Esophagus muscularis mucosa (tissue), 4 donors: ENCODE results near the gene NXPH3. TPM values are rescaled to one million over a fixed set of nuclear protein-coding genes. Genes with fewer than 3 reads are reported as not detected.

Experiments used
- DNase-seq: peaks from one replicate; pipeline ENCODE4 v3.0.0-alpha.2; 2017; ENCODE audit errors: extremely low spot score
- H3K27ac ChIP-seq, 4 donors: fragments of 200-600 bp; sonication (generic); replicated peaks in 1 of 4; 1 replicate in 3 of 4; 2 replicates in 1 of 4; pipeline ENCODE4 v1.5.1; 2016 to 2019; ENCODE audit warnings: mild to moderate bottlenecking in 1 of 4
- H3K27me3 ChIP-seq, 4 donors: fragments of 200-600 bp; sonication (generic); one replicate each; pipeline versions ENCODE4 v1.5.1 to v1.6.0; 2016 to 2019
- H3K36me3 ChIP-seq, 4 donors: fragments of 200-600 bp; sonication (generic); one replicate each; pipeline ENCODE4 v1.5.1; 2016 to 2019
- H3K4me1 ChIP-seq, 4 donors: fragments of 200-600 bp; sonication (generic); one replicate each; pipeline ENCODE4 v1.5.1; 2016 to 2019
- H3K4me3 ChIP-seq, 4 donors: fragments of 200-600 bp; sonication (generic); 1 replicate in 2 of 4; 2 replicates in 2 of 4; pipeline ENCODE4 v1.5.1; 2016 to 2019; ENCODE audit warnings: mild to moderate bottlenecking in 4 of 4, moderate library complexity in 1 of 4
- H3K9me3 ChIP-seq, 4 donors: fragments of 200-600 bp; sonication (generic); 1 replicate in 3 of 4; 2 replicates in 1 of 4; pipeline ENCODE4 v1.5.1; 2016 to 2019
- EP300 ChIP-seq: sonication (generic); formaldehyde crosslinking; IDR thresholded peaks from one replicate; pipeline ENCODE4 v1.6.1; 2017; ENCODE audit warnings: antibody characterized with exemption
- POLR2A ChIP-seq: fragments of 450-650 bp; IDR thresholded peaks from one replicate; pipeline ENCODE4 v1.6.1; 2017; ENCODE audit warnings: antibody characterized with exemption, moderate library complexity, mild to moderate bottlenecking, low read depth
- POLR2AphosphoS5 ChIP-seq, 2 donors: sonication (generic); formaldehyde crosslinking; IDR thresholded peaks; one replicate each; pipeline ENCODE4 v1.6.1; 2017; ENCODE audit warnings: antibody characterized with exemption in 2 of 2
- WGBS: methylation state at CpG from one replicate; pipeline ENCODE4 v1.1.5; 2018; 5-methylcytosine and 5-hydroxymethylcytosine counted together
- intact Hi-C: fragments of 100-400 bp; cut with DNase I; formaldehyde crosslinking; loops from one replicate; pipeline ENCODE4 v1.15.1; 2023
- total RNA-seq, 4 donors: library from RNA; depleted of rRNA; stranded (reverse); fragments of >200 nt; gene quantifications; one replicate each; pipeline versions ENCODE4 v1.1.0 to v1.2.1, GENCODE V29; 2016
- TF ChIP-seq, protein P1 (sequence below), 3 experiments: fragments of 200-600 bp in 2 of 3; fragments of 450-650 bp in 1 of 3; sonication (generic) in 2 of 3; IDR thresholded peaks; one replicate each; pipeline ENCODE4 v1.5.1; 2017 to 2019; ENCODE audit warnings: antibody characterized with exemption in 3 of 3, mild to moderate bottlenecking in 2 of 3, moderate library complexity in 1 of 3

The NXPH3 gene
- total RNA-seq, 4 donors from 2014 or later, result 12.6 to 37.8 (median 21.2) TPM

DNA sequence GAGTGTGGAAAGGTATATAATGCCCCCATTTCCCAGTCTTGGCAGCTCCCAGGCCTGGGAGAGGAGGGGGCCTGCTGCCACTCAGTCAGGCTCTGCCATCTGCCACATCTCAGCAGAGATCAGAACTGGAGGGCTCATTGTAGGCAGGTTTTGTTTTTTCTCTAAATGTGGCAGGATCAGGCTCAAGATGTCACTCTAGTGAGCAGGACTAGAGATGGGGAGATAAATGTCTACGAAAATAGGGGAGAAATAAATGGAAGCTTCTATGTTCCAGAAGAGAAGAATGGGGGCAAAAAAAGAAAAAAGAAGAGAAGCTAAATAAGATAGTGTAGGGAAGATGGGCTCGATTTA is 13.9 kb downstream of the NXPH3 start:
- no peak for DNase-seq
- Histone ChIP-seq H3K27me3 (no peaks in the 10 kb centered on the region), H3K4me3 (no peak overlapping the region), H3K9me3 (no peaks in the 10 kb centered on the region), H3K4me1 (peaks cover 0 to 8% (median 0%) of the 10 kb centered on the region in 4 donors), H3K27ac (peak overlapping the region in 3 of 4 donors; percentile 39 to 58 (median 45)), H3K36me3 (peaks cover 10 to 50% (median 26%) of the 10 kb centered on the region in 4 donors)
- TF ChIP-seq EP300 (no peak), POLR2A (no peak), POLR2AphosphoS5 (IDR thresholded peaks at IDR 0.05) (no peak)
- TF ChIP-seq, protein P1, sequence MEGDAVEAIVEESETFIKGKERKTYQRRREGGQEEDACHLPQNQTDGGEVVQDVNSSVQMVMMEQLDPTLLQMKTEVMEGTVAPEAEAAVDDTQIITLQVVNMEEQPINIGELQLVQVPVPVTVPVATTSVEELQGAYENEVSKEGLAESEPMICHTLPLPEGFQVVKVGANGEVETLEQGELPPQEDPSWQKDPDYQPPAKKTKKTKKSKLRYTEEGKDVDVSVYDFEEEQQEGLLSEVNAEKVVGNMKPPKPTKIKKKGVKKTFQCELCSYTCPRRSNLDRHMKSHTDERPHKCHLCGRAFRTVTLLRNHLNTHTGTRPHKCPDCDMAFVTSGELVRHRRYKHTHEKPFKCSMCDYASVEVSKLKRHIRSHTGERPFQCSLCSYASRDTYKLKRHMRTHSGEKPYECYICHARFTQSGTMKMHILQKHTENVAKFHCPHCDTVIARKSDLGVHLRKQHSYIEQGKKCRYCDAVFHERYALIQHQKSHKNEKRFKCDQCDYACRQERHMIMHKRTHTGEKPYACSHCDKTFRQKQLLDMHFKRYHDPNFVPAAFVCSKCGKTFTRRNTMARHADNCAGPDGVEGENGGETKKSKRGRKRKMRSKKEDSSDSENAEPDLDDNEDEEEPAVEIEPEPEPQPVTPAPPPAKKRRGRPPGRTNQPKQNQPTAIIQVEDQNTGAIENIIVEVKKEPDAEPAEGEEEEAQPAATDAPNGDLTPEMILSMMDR (IDR thresholded peaks at IDR 0.05), result no peak
- intact Hi-C loops, result no loop called here
- WGBS, result 77% methylated on average over 2 of the region's 2 CpGs

- no peak overlapping the region for H3K27ac ChIP-seq
- no peak overlapping the region for H3K4me3 ChIP-seq
- DNase-seq, result peak; percentile 4
- H3K27me3 ChIP-seq, result no peaks in the 10 kb centered on the region
- H3K9me3 ChIP-seq, result no peaks in the 10 kb centered on the region
- H3K36me3 ChIP-seq, result peaks cover 12 to 62% (median 37%) of the 10 kb centered on the region in 4 donors
- WGBS, result 100% methylated on average over 4 of the region's 4 CpGs
- peaks cover 0 to 8% (median 4%) of the 10 kb centered on the region in 4 donors for H3K4me1 ChIP-seq
- intact Hi-C loops, result no loop called here
- no peak for TF ChIP-seq EP300
- TF ChIP-seq, protein P1 (IDR thresholded peaks at IDR 0.05), result no peak
- TF ChIP-seq POLR2AphosphoS5 (IDR thresholded peaks at IDR 0.05), result no peak
- no peak for TF ChIP-seq POLR2A
Measured at GRCh38 chr17:49590874-49591273, 15.2 kb downstream of the NXPH3 start.

GRCh38 chr17:49592263-49592662 is 16.6 kb downstream of the NXPH3 start:
- peaks cover 6 to 13% (median 8%) of the 10 kb centered on the region in 4 donors for H3K4me1 ChIP-seq
- H3K36me3 ChIP-seq, result peaks cover 21 to 73% (median 49%) of the 10 kb centered on the region in 4 donors
- WGBS, result 89% methylated on average over 3 of the region's 3 CpGs
- H3K4me3 ChIP-seq, result no peak overlapping the region
- intact Hi-C loops, result no loop called here
- DNase-seq, result peak; percentile 55
- TF ChIP-seq POLR2AphosphoS5 (IDR thresholded peaks at IDR 0.05), result no peak
- no peak for TF ChIP-seq POLR2A
- TF ChIP-seq, protein P1 (IDR thresholded peaks at IDR 0.05), result no peak
- no peak for TF ChIP-seq EP300
- H3K27ac ChIP-seq, result peak overlapping the region in 1 of 4 donors; percentile 9
- H3K9me3 ChIP-seq, result no peaks in the 10 kb centered on the region
- no peaks in the 10 kb centered on the region for H3K27me3 ChIP-seq

GRCh38 chr17:49595328-49595727 is 19.7 kb downstream of the NXPH3 start:
- Histone ChIP-seq H3K27me3 (no peaks in the 10 kb centered on the region), H3K27ac (no peak overlapping the region), H3K4me3 (no peak overlapping the region), H3K4me1 (peaks cover 17 to 37% (median 24%) of the 10 kb centered on the region in 4 donors), H3K36me3 (peaks cover 32 to 90% (median 73%) of the 10 kb centered on the region in 4 donors), H3K9me3 (no peaks in the 10 kb centered on the region)
- TF ChIP-seq POLR2A, result no peak
- intact Hi-C loops, result no loop called here
- DNase-seq, result no peak
- 79% methylated on average over 4 of the region's 4 CpGs for WGBS

GRCh38 chr17:49595980-49596379 is 20.3 kb downstream of the NXPH3 start:
- H3K36me3 ChIP-seq, result peaks cover 39 to 90% (median 75%) of the 10 kb centered on the region in 4 donors
- peaks cover 17 to 38% (median 24%) of the 10 kb centered on the region in 4 donors for H3K4me1 ChIP-seq
- intact Hi-C loops, result no loop called here
- TF ChIP-seq POLR2A (no peak), POLR2AphosphoS5 (IDR thresholded peaks at IDR 0.05) (peak in 1 of 2 donors; percentile 5)
- WGBS, result 89% methylated on average over 4 of the region's 4 CpGs
- H3K9me3 ChIP-seq, result no peaks in the 10 kb centered on the region
- H3K4me3 ChIP-seq, result no peak overlapping the region
- H3K27ac ChIP-seq, result no peak overlapping the region
- DNase-seq, result no peak
- H3K27me3 ChIP-seq, result no peaks in the 10 kb centered on the region
